Measurements from ENCODE around the gene GRHL1.

GRCh38 chr2:10028988-10029874 lies 77.7 kb downstream of the GRHL1 start:
- no peak for TF ChIP-seq CTCF (IDR thresholded peaks at IDR 0.05; ENCODE audit: insufficient read depth, low read length, poor library complexity, severe bottlenecking)
- no peak for TF ChIP-seq EZH2phosphoT487 (conservative IDR thresholded peaks at IDR 0.05; ENCODE audit: low read length)

Measured in SU-DHL-6 (cell line).